Stomach (tissue), 9 donors: ENCODE data around the gene ATP2A3. TPM values are rescaled to one million over a fixed set of nuclear protein-coding genes. Genes with fewer than 3 reads are reported as not detected.

Experiments
- DNase-seq, 2 donors: peaks; one replicate each; pipeline versions ENCODE4 v3.0.0 to v3.0.0-alpha.2; 2013 to 2019
- H3K27ac ChIP-seq, 5 donors: fragments of 200-600 bp in 4 of 5; sonication (generic) in 4 of 5; one replicate each; pipeline ENCODE4 v1.5.1; 2013 to 2019; ENCODE audit warnings: mild to moderate bottlenecking in 1 of 5, moderate library complexity in 1 of 5
- H3K27me3 ChIP-seq, 3 donors: fragments of 200-600 bp; sonication (generic); one replicate each; pipeline ENCODE4 v1.5.1; 2017 to 2019; ENCODE audit warnings: mixed run types in 1 of 3
- H3K36me3 ChIP-seq, 4 donors: fragments of 200-600 bp; sonication (generic); 1 replicate in 3 of 4; 2 replicates in 1 of 4; pipeline ENCODE4 v1.5.1; 2016 to 2019
- H3K4me1 ChIP-seq, 4 donors: fragments of 200-600 bp; sonication (generic); one replicate each; pipeline ENCODE4 v1.5.1; 2016 to 2019
- H3K4me3 ChIP-seq, 4 donors: fragments of 200-600 bp; sonication (generic) in 3 of 4; one replicate each; pipeline ENCODE4 v1.5.1; 2016 to 2019; ENCODE audit warnings: mild to moderate bottlenecking in 1 of 4
- H3K9me3 ChIP-seq, 4 donors: fragments of 200-600 bp; sonication (generic); one replicate each; pipeline ENCODE4 v1.5.1; 2016 to 2019
- CTCF ChIP-seq, 7 experiments: fragments of 450-650 bp in 4 of 7; fragments of 200-600 bp in 3 of 7; sonication (generic) in 3 of 7; IDR thresholded peaks; one replicate each; pipeline ENCODE4 v1.5.1; 2016 to 2019; ENCODE audit warnings: antibody characterized with exemption in 7 of 7, control low read depth in 2 of 7, mild to moderate bottlenecking in 1 of 7
- EP300 ChIP-seq: sonication (generic); formaldehyde crosslinking; IDR thresholded peaks from one replicate; pipeline ENCODE4 v1.6.1; 2017; ENCODE audit warnings: antibody characterized with exemption
- POLR2A ChIP-seq, 4 donors: fragments of 450-650 bp; IDR thresholded peaks; one replicate each; pipeline ENCODE4 v1.6.1; 2016; ENCODE audit warnings: antibody characterized with exemption in 4 of 4, control low read depth in 2 of 4, mild to moderate bottlenecking in 1 of 4, moderate library complexity in 1 of 4
- POLR2AphosphoS5 ChIP-seq, 3 donors: sonication (generic); formaldehyde crosslinking; IDR thresholded peaks; one replicate each; pipeline ENCODE4 v1.6.1; 2016; ENCODE audit warnings: antibody characterized with exemption in 3 of 3
- WGBS, 5 donors: extraction: QIAGEN DNeasy Blood & Tissue Kit in 3 of 5; methylation state at CpG; one replicate each; pipeline versions ENCODE4 v1.1.5 to v1.1.7; 2013 to 2018; 5-methylcytosine and 5-hydroxymethylcytosine counted together
- intact Hi-C: fragments of 100-400 bp; cut with DNase I; formaldehyde crosslinking; loops from one replicate; pipeline ENCODE4 v1.15.1; 2023; ENCODE audit warnings: low total_unique reads
- polyA plus RNA-seq, 3 donors: library from polyadenylated mRNA; stranded (reverse); fragments of 200-250 nt; gene quantifications; one replicate each; pipeline ENCODE4 v1.2.3, GENCODE V29; 2013
- total RNA-seq, 5 donors: library from RNA; depleted of rRNA; stranded (reverse); fragments of >200 nt; gene quantifications; one replicate each; pipeline versions ENCODE4 v1.1.0 to v1.2.3, GENCODE V29; 2014 to 2016
- donor health status: healthy with polysubstance abuse.
- donor health status: Bipolar disorder and iron deficiency.
- donor health status: healthy.

The ATP2A3 gene
- total and polyA plus RNA-seq, 8 donors, result 10.4 to 1,069 (median 64.1) TPM

DNA sequence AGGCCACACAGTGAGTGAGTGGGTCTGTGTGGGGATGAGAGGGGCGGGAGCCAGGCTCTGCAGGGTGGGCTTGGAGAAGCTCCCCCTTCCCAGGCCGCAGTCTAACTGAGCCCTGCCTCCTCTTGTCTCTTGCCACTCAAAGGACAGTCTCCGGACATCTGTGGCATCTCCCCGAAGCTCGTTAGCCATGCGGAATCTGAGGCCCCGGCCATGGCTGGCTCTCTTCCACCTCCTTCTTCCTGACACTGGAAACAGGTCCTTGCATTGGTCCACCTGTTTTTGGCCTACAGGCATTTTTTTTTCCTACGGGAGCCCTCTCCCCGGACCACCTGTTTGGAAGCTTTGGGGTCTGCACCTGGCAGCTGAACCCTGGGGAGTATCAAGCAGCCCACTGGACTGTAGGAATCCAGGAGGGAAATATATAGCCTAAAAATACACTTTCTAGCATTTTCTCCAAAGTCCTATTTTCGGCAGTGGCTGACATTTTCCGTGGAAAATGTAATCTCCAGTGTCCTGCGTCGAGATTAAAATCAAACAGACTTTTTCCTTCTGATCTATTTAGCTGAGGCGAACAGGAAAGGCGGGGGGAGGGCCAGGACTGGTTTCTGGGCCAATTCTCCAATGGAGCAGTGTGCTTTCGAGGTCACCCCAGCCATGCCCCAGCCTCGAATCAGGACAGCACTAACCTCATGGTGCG lies 9.1 kb downstream of the ATP2A3 start:
- no peak for DNase-seq
- intact Hi-C loops, result no loop called here
- H3K4me3 ChIP-seq, result no peak overlapping the region
- peak overlapping the region in 2 of 5 donors; percentile 20 to 29 for H3K27ac ChIP-seq
- 62 to 79% (median 70%) methylated on average over 17 to 18 of the region's 18 CpGs for WGBS, 5 donors
- no peak for TF ChIP-seq POLR2AphosphoS5 (IDR thresholded peaks at IDR 0.05)
- H3K27me3 ChIP-seq, result no peaks in the 10 kb centered on the region
- peaks cover 12 to 36% (median 16%) of the 10 kb centered on the region in 4 donors for H3K4me1 ChIP-seq
- no peaks in the 10 kb centered on the region for H3K9me3 ChIP-seq
- peaks cover 0 to 42% (median 21%) of the 10 kb centered on the region in 4 donors for H3K36me3 ChIP-seq

- no peak overlapping the region for H3K27ac ChIP-seq
- intact Hi-C loops, result no loop called here
- no peak overlapping the region for H3K4me3 ChIP-seq
- no peak for DNase-seq
- no peaks in the 10 kb centered on the region for H3K27me3 ChIP-seq
- 81 to 95% (median 93%) methylated on average over 7 to 10 of the region's 10 CpGs for WGBS, 5 donors
- no peaks in the 10 kb centered on the region for H3K9me3 ChIP-seq
- peaks cover 0 to 52% (median 30%) of the 10 kb centered on the region in 4 donors for H3K36me3 ChIP-seq
- peaks cover 2 to 25% (median 5%) of the 10 kb centered on the region in 4 donors for H3K4me1 ChIP-seq
- TF ChIP-seq POLR2AphosphoS5 (IDR thresholded peaks at IDR 0.05) (no peak), CTCF (IDR thresholded peaks at IDR 0.05) (no peak)
Measured at GRCh38 chr17:3954086-3954485, 10.2 kb downstream of the ATP2A3 start.

DNA sequence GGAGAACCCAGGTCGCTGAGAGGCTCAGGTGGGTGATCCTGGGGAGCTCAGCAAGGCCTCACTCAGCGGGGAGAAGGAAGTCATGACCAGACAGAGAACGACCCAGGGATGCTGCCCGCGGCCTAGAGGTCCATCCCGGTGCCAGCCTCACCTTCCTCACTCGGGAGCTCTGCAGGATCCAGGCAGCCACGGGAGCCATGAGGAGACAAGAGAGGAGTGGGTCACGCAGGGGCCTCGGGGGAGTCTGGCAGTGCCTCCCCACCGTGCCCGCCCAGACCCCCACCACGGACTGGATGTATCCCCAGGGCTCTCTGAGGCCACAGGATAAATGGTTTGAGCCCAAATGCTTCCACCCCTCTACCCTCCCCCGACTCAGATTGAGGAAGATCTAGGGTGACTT lies 10.7 kb downstream of the ATP2A3 start:
- Histone ChIP-seq H3K36me3 (peaks cover 0 to 56% (median 34%) of the 10 kb centered on the region in 4 donors), H3K4me3 (no peak overlapping the region), H3K4me1 (peaks cover 0 to 22% (median 2%) of the 10 kb centered on the region in 4 donors), H3K27ac (no peak overlapping the region), H3K9me3 (no peaks in the 10 kb centered on the region), H3K27me3 (no peaks in the 10 kb centered on the region)
- DNase-seq, result no peak
- intact Hi-C loops, result no loop called here
- WGBS, 5 donors, result 85 to 94% (median 93%) methylated on average over 6 to 14 of the region's 14 CpGs
- TF ChIP-seq POLR2AphosphoS5 (IDR thresholded peaks at IDR 0.05), result no peak
- no peak for TF ChIP-seq EP300
- no peak for TF ChIP-seq POLR2A (IDR thresholded peaks at IDR 0.05)
- no peak for TF ChIP-seq CTCF (IDR thresholded peaks at IDR 0.05)

- TF ChIP-seq CTCF (IDR thresholded peaks at IDR 0.05) (no peak), EP300 (no peak), POLR2A (IDR thresholded peaks at IDR 0.05) (no peak), POLR2AphosphoS5 (IDR thresholded peaks at IDR 0.05) (no peak)
- Histone ChIP-seq H3K27me3 (no peaks in the 10 kb centered on the region), H3K27ac (no peak overlapping the region), H3K36me3 (peaks cover 9 to 62% (median 43%) of the 10 kb centered on the region in 4 donors), H3K4me1 (peaks cover 0 to 10% (median 2%) of the 10 kb centered on the region in 4 donors), H3K4me3 (no peak overlapping the region), H3K9me3 (no peaks in the 10 kb centered on the region)
- intact Hi-C loops, result no loop called here
- no peak for DNase-seq
- WGBS, 5 donors, result 91 to 98% (median 96%) methylated on average over 9 to 14 of the region's 14 CpGs
Measured at GRCh38 chr17:3952186-3952585, 12.1 kb downstream of the ATP2A3 start.

GRCh38 chr17:3951420-3951819 lies 12.8 kb downstream of the ATP2A3 start:
- TF ChIP-seq POLR2A (IDR thresholded peaks at IDR 0.05), result no peak
- no peak for TF ChIP-seq EP300
- no peak for TF ChIP-seq POLR2AphosphoS5 (IDR thresholded peaks at IDR 0.05)
- TF ChIP-seq CTCF (IDR thresholded peaks at IDR 0.05), result no peak
- intact Hi-C loops, result no loop called here
- no peak overlapping the region for H3K27ac ChIP-seq
- H3K9me3 ChIP-seq, result no peaks in the 10 kb centered on the region
- H3K27me3 ChIP-seq, result no peaks in the 10 kb centered on the region
- no peak for DNase-seq
- no peak overlapping the region for H3K4me3 ChIP-seq
- peaks cover 0 to 6% (median 2%) of the 10 kb centered on the region in 4 donors for H3K4me1 ChIP-seq
- WGBS, 5 donors, result 86 to 95% (median 91%) methylated on average over 13 to 16 of the region's 16 CpGs
- H3K36me3 ChIP-seq, result peaks cover 14 to 70% (median 51%) of the 10 kb centered on the region in 4 donors
